Fibroblast of villous mesenchyme (primary cell): Measurements from ENCODE around the gene WDFY3. TPM values are rescaled to one million over a fixed set of nuclear protein-coding genes. Genes with fewer than 3 reads are reported as not detected.
A peak's percentile ranks its signal among the peaks of the same experiment; 100 is the strongest.
"Not testable (repeated sequence)": the region's sequence is repeated elsewhere in the genome, so short reads cannot be mapped to it uniquely, and the experiment has no call there.

Experiments used
- DNase-seq: peaks from one replicate; pipeline ENCODE4 v3.0.0-alpha.2; 2010; ENCODE audit warnings: low read depth
- H3K4me3 ChIP-seq: 2 replicates; pipeline ENCODE4 v1.5.1; 2011; ENCODE audit warnings: low read depth, mild to moderate bottlenecking, low read length
- CTCF ChIP-seq: IDR thresholded peaks from 2 replicates; pipeline ENCODE4 v1.5.1; 2012; ENCODE audit warnings: low read depth, mild to moderate bottlenecking, low read length; ENCODE audit not compliant: insufficient read depth
- total RNA-seq: library from RNA; depleted of rRNA; stranded (reverse); fragments of >200 nt; gene quantifications from 2 replicates; pipeline ENCODE4 v1.2.3, GENCODE V29; 2012

WDFY3 gene
- total RNA-seq, 1 donor: 98.0 TPM

- no peak for DNase-seq
- no peak overlapping the region for H3K4me3 ChIP-seq
- no peak for TF ChIP-seq CTCF
Observed at GRCh38 chr4:84809946-84810345, 156.5 kb downstream of the WDFY3 start.

DNA sequence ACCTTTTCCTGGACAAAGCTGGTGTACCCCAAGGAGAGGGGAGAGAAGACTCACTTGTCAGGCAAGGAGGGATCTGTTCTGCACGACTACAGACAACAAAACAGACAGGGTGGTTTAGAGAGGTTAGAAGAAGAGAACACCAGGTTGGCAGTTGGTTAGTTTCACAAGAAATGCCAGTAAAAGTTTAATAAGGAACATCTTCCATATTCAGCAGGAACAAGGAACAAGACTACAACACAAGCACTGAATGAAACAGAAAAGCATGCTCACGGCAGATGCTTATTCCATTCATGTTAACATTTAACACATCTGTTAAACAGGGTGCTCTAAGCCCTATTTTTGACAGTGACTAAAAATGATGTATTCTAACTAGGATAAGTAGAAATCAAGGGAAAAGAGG is 158.2 kb downstream of the WDFY3 start:
- no peak for TF ChIP-seq CTCF
- DNase-seq: no peak
- no peak overlapping the region for H3K4me3 ChIP-seq

GRCh38 chr4:84806541-84806940 is 159.9 kb downstream of the WDFY3 start:
- DNase-seq, H3K4me3 ChIP-seq: not testable (repeated sequence)

DNA sequence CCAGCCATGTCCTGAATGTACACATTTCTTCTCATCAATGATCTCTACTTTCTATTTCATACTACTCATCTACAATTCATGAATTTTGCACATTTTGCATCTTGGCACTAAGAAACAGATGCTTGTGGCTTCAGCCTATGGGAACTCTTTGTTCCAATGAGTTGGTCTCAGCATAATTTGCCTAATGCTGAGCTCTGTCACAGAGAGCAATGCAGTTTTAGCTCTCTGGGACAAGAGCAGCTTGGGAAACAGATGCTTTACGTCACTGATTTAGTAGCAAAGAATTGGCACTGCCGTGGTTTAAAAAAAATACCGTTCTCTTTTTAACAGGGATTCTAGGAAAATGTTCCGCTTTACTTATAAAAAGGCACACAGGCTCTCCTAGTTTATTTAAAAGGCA is 162.4 kb downstream of the WDFY3 start:
- DNase-seq: peak; percentile 46
- TF ChIP-seq CTCF: no peak
- no peak overlapping the region for H3K4me3 ChIP-seq

- no peak for TF ChIP-seq CTCF
- peak; percentile 14 for DNase-seq
- no peak overlapping the region for H3K4me3 ChIP-seq
Observed at GRCh38 chr4:84803720-84804119, 162.8 kb downstream of the WDFY3 start.

- H3K4me3 ChIP-seq: no peak overlapping the region
- TF ChIP-seq CTCF: no peak
- DNase-seq: no peak
Observed at GRCh38 chr4:84803116-84803515, 163.4 kb downstream of the WDFY3 start.

GRCh38 chr4:84800256-84800655 is 166.2 kb downstream of the WDFY3 start:
- DNase-seq: no peak
- TF ChIP-seq CTCF: no peak
- no peak overlapping the region for H3K4me3 ChIP-seq
